HG03460 (cell line): ENCODE data around the gene DEPDC4.
A peak's percentile ranks its signal among the peaks of the same experiment; 100 is the strongest.
"Not testable (repeated sequence)": the region's sequence is repeated elsewhere in the genome, so short reads cannot be mapped to it uniquely, and the experiment has no call there.

Experiments used
- ATAC-seq: cut with Tn5 transposase; IDR thresholded peaks from one replicate; pipeline ENCODE4 v1.9.1; 2021; ENCODE audit not compliant: unreplicated experiment

Gene DEPDC4

GRCh38 chr12:100266835-100267602, at the start of gene DEPDC4, which contains the start of gene SCYL2:
Gene DEPDC4, minus strand, starts transcription at chr12:100267079. Its CDS starts 3 bp downstream, at chr12:100267076.
Gene SCYL2, plus strand, starts transcription at chr12:100267177. Its CDS starts 15,794 bp downstream, at chr12:100282971.
- ATAC-seq, result peak; percentile 93

GRCh38 chr12:100311317-100311716, 44.4 kb upstream of the DEPDC4 start:
- no peak for ATAC-seq

GRCh38 chr12:100308138-100308537, 41.3 kb upstream of the DEPDC4 start:
- not testable (repeated sequence) for ATAC-seq

GRCh38 chr12:100304334-100304733, 37.5 kb upstream of the DEPDC4 start:
- ATAC-seq, result not testable (repeated sequence)

- no peak for ATAC-seq
Observed at GRCh38 chr12:100303831-100304230, 37.0 kb upstream of the DEPDC4 start.

GRCh38 chr12:100302081-100302480, 35.2 kb upstream of the DEPDC4 start:
- no peak for ATAC-seq

GRCh38 chr12:100295764-100296555, 29.1 kb upstream of the DEPDC4 start:
- no peak for ATAC-seq

- not testable (repeated sequence) for ATAC-seq
Observed at GRCh38 chr12:100294366-100294765, 27.5 kb upstream of the DEPDC4 start.

GRCh38 chr12:100293017-100293416, 26.1 kb upstream of the DEPDC4 start:
- no peak for ATAC-seq

GRCh38 chr12:100290016-100290415, 23.1 kb upstream of the DEPDC4 start:
- no peak for ATAC-seq

GRCh38 chr12:100289038-100289437, 22.2 kb upstream of the DEPDC4 start:
- no peak for ATAC-seq

GRCh38 chr12:100284556-100284955, 17.7 kb upstream of the DEPDC4 start:
- ATAC-seq, result not testable (repeated sequence)

- no peak for ATAC-seq
Observed at GRCh38 chr12:100279607-100280244, 12.8 kb upstream of the DEPDC4 start.

GRCh38 chr12:100279159-100279558, 12.3 kb upstream of the DEPDC4 start:
- ATAC-seq, result no peak

GRCh38 chr12:100274291-100274690, 7.4 kb upstream of the DEPDC4 start:
- no peak for ATAC-seq

- ATAC-seq, result no peak
Observed at GRCh38 chr12:100273782-100274181, 6.9 kb upstream of the DEPDC4 start.

GRCh38 chr12:100268835-100269564, 2.1 kb upstream of the DEPDC4 start:
- no peak for ATAC-seq

- peak; percentile 7 for ATAC-seq
Observed at GRCh38 chr12:100267603-100268281, 863 bp upstream of the DEPDC4 start.

GRCh38 chr12:100266585-100266834, 369 bp downstream of the DEPDC4 start:
- peak; percentile 84 for ATAC-seq

GRCh38 chr12:100265732-100266584, 921 bp downstream of the DEPDC4 start:
- peak; percentile 5 for ATAC-seq
